Kidney epithelial cell (primary cell): ENCODE results near the gene BPIFB3. TPM values are rescaled to one million over a fixed set of nuclear protein-coding genes. Genes with fewer than 3 reads are reported as not detected.
"Not testable (repeated sequence)": the region's sequence is repeated elsewhere in the genome, so short reads cannot be mapped to it uniquely, and the experiment has no call there.

Experiments
- DNase-seq: peaks from one replicate; pipeline ENCODE4 v3.0.0-alpha.2; 2010; ENCODE audit warnings: low read depth
- H3K27me3 ChIP-seq: 2 replicates; pipeline ENCODE4 v1.6.0; 2011; ENCODE audit warnings: low read length; ENCODE audit not compliant: control insufficient read depth, insufficient read depth
- H3K36me3 ChIP-seq: 2 replicates; pipeline ENCODE4 v1.5.1; 2011; ENCODE audit warnings: low read length; ENCODE audit not compliant: control insufficient read depth, insufficient read depth
- H3K4me3 ChIP-seq: 2 replicates; pipeline ENCODE4 v1.5.1; 2011; ENCODE audit warnings: low read depth, mild to moderate bottlenecking, control low read depth, low read length
- total RNA-seq: library from RNA; depleted of rRNA; stranded (reverse); fragments of >200 nt; gene quantifications from 2 replicates; pipeline ENCODE4 v1.2.3, GENCODE V29; 2015
- TF ChIP-seq, protein P1 (sequence below): IDR thresholded peaks from 2 replicates; pipeline ENCODE4 v1.5.1; 2011; ENCODE audit warnings: mild to moderate bottlenecking, moderate library complexity, low read length, control low read depth, inconsistent platforms; ENCODE audit not compliant: insufficient read depth, poor library complexity, severe bottlenecking

Gene BPIFB3
- total RNA-seq, 1 donor from 2014 or later: not detected

GRCh38 chr20:33092361-33092760, 38.7 kb downstream of the BPIFB3 start:
- TF ChIP-seq, protein P1, sequence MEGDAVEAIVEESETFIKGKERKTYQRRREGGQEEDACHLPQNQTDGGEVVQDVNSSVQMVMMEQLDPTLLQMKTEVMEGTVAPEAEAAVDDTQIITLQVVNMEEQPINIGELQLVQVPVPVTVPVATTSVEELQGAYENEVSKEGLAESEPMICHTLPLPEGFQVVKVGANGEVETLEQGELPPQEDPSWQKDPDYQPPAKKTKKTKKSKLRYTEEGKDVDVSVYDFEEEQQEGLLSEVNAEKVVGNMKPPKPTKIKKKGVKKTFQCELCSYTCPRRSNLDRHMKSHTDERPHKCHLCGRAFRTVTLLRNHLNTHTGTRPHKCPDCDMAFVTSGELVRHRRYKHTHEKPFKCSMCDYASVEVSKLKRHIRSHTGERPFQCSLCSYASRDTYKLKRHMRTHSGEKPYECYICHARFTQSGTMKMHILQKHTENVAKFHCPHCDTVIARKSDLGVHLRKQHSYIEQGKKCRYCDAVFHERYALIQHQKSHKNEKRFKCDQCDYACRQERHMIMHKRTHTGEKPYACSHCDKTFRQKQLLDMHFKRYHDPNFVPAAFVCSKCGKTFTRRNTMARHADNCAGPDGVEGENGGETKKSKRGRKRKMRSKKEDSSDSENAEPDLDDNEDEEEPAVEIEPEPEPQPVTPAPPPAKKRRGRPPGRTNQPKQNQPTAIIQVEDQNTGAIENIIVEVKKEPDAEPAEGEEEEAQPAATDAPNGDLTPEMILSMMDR: no peak
- no peak overlapping the region for H3K4me3 ChIP-seq
- DNase-seq: no peak

DNA sequence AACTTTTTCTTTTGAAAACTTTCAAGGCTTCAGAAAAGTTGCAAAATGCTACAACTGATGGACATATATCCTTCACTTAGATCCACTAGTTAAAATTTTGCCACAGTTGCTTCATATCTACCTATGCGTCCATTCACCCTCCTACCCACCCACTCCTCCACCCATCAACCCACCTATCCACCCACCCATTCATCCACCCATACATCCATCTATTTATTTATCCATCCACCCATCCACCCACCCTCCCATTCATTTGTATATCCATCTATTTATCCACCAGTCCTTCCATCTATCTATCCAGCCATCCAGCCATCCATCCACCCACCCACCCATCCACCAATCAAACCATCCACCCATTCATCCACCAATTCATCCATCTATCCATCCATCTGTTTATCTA, 39.4 kb downstream of the BPIFB3 start:
- no peak for DNase-seq
- TF ChIP-seq, protein P1: no peak
- Histone ChIP-seq H3K36me3 (no peaks in the 10 kb centered on the region), H3K27me3 (no peaks in the 10 kb centered on the region), H3K4me3 (no peak overlapping the region)

More at GRCh38 chr20:33092361-33092760, 38.7 kb downstream of the BPIFB3 start:
- no peaks in the 10 kb centered on the region for H3K36me3 ChIP-seq
- H3K27me3 ChIP-seq: no peaks in the 10 kb centered on the region

GRCh38 chr20:33093582-33093981, 39.9 kb downstream of the BPIFB3 start:
- H3K27me3 ChIP-seq: no peaks in the 10 kb centered on the region
- H3K36me3 ChIP-seq: no peaks in the 10 kb centered on the region
- no peak for DNase-seq
- no peak overlapping the region for H3K4me3 ChIP-seq
- TF ChIP-seq, protein P1: no peak

- TF ChIP-seq, protein P1: no peak
- Histone ChIP-seq H3K27me3 (peaks cover 2% of the 10 kb centered on the region), H3K4me3 (no peak overlapping the region), H3K36me3 (no peaks in the 10 kb centered on the region)
- DNase-seq: no peak
Observed at GRCh38 chr20:33095249-33095648, 41.5 kb downstream of the BPIFB3 start.

DNA sequence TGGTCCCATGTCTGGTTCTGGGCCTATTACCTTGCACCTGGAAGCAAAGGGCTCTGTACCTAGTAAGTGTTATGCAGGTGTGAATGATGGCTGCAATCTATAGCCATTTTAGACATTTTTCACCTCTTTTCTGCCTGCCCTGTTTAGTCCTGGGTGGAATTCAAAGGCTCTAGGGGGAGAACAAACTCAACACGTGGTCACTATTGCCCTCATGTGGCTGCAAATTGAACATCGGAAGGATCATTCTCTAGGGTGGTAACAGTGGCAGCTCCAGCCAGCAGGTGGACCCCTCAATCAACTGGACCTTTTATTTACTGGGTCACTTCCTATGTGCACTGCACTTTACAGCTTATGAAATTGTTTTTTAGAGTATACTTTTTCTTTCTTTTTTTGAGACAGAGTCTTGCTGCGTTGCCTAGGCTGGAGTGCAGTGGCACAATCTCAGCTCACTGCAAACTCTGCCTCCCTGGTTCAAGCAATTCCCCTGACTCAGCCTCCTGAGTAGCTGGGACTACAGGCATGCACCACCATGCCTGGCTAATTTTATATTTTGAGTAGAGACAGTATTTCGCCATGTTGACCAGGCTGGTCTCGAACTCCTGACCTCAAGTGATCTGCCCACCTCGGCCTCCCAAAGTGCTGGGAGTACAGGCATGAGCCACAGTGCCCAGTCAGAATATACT, 42.3 kb downstream of the BPIFB3 start:
- peak; percentile 4 for DNase-seq

More for the DNA sequence above, 42.3 kb downstream of the BPIFB3 start:
- TF ChIP-seq, protein P1: peak; percentile 72
- H3K36me3 ChIP-seq, H3K4me3 ChIP-seq, H3K27me3 ChIP-seq: not testable (repeated sequence)
